Measurements from ENCODE around the gene LENG1.

GRCh38 chr19:54107876-54108490, 51.5 kb downstream of the LENG1 start:
- TF ChIP-seq, protein P1, sequence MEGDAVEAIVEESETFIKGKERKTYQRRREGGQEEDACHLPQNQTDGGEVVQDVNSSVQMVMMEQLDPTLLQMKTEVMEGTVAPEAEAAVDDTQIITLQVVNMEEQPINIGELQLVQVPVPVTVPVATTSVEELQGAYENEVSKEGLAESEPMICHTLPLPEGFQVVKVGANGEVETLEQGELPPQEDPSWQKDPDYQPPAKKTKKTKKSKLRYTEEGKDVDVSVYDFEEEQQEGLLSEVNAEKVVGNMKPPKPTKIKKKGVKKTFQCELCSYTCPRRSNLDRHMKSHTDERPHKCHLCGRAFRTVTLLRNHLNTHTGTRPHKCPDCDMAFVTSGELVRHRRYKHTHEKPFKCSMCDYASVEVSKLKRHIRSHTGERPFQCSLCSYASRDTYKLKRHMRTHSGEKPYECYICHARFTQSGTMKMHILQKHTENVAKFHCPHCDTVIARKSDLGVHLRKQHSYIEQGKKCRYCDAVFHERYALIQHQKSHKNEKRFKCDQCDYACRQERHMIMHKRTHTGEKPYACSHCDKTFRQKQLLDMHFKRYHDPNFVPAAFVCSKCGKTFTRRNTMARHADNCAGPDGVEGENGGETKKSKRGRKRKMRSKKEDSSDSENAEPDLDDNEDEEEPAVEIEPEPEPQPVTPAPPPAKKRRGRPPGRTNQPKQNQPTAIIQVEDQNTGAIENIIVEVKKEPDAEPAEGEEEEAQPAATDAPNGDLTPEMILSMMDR (IDR thresholded peaks at IDR 0.05): no peak
- TF ChIP-seq POLR2A (IDR thresholded peaks at IDR 0.05): no peak
- no peak for TF ChIP-seq EP300 (IDR thresholded peaks at IDR 0.05)
